ENCODE data around the gene GNAZ.

Gene GNAZ

DNA sequence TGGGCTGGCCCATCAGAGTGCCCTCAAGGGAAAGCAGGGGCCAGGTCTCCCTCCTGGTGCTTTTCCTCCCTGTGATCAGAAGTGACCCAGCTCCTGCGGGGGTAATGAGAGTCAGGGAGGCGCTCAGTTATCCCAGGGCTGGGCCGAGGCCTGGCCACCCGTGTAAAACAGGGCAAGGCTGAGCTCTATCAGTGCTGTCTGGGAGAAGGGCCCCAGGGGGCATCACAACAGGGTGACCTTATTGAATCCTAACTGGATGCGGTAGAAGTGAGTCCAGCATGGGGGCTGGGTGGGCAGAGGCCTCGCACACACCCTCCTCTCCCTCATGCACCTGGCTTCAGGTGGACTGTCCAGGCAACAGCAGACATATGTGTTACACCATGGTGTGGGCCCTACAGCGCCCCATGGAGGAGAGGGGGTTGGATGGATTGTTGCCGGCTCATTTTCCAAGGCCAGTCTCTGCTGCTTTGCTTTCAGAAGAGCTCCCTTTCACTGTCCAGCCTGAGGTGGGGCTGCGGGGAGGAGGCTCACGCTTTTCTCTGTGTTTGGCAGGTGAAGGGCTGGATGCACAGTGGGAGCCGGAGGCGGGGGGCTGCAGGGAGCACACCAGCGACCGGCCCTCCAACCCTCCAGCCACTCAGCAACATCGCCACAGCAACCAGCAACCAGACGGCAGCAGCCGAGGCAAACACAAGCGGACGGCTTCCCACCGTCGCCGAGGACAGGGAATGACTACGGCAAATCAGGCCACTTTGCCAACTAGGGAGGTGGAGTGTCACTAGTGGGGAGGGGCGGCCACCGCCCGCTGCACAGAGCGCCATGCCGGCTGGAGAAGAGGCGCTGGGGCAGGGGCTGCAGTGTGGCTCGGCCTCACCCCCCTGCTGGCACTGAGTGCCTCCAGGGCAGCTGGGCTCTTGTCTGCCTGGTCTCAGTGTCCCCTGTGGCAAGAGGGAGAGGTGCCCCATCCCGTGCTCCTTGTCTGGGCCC is 24.7 kb downstream of the GNAZ start:
- no peak for DNase-seq

DNA sequence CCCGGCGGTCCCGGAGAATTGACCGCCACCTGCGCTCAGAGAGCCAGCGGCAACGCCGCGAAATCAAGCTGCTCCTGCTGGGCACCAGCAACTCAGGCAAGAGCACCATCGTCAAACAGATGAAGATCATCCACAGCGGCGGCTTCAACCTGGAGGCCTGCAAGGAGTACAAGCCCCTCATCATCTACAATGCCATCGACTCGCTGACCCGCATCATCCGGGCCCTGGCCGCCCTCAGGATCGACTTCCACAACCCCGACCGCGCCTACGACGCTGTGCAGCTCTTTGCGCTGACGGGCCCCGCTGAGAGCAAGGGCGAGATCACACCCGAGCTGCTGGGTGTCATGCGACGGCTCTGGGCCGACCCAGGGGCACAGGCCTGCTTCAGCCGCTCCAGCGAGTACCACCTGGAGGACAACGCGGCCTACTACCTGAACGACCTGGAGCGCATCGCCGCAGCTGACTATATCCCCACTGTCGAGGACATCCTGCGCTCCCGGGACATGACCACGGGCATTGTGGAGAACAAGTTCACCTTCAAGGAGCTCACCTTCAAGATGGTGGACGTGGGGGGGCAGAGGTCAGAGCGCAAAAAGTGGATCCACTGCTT is 25.5 kb downstream of the GNAZ start:
- no peak for DNase-seq

DNA sequence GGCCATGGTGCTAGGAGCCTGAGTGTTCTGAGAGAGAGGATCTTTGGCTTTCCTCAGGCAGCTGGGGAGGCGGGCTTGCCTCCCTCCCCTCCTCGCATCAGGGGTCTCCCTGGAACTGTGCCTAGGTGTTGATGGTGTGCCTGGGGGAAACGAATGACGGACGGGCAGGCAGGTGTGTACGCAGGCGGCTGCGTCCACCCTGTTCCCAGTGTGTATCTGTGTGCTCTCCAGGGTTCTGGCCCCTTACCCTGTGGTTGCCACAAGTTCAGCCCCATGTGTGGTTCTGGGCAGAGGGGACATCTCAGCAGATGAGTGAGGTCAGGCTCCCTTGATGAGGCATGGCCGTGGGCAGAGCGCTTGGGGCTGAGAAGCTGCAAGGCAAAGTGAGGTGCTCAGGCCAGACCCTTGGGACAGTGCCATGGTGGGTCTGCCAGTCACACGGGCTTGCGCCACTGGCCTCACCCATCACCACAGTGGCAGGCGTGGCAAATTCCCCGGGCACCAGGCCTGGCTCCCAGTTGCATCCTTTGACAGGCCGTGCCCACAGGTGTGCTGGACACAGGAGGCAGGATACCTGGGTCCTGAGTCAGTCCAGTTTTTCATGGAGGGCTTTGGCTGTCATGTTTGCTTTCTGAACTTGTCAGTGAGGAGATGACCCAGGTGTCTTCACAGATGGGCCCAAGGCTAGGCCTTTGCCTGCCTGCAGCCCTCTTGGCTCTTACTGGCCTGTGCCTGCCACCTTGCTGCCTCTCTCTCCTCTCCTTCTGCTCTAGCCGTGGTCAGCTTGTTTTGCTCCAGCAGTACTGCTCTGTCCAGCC is 27.3 kb downstream of the GNAZ start:
- no peak for DNase-seq

DNA sequence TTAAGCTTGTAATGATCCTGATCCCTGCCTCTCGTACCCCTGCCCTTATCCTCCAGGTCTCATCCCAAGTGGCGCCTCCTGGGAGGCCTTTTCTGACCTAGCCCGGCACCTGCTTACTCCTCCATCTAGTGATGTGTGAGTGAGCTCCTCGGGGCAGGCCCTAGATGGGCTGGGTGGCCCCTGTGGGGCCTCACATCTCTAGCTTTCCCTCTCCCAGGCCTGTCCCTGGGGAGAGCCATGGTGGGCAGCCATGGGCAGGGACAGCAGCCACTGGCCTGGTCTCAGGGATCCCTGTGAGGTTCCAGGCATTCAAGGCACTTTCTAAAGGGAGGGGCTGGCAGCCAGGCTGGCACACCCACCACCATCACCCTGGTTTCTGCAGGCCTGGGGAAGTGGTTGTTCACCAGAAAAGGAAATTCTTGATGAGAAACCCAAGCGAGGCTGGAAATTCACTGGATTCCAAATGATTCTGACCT is 27.9 kb downstream of the GNAZ start:
- DNase-seq, result no peak

DNA sequence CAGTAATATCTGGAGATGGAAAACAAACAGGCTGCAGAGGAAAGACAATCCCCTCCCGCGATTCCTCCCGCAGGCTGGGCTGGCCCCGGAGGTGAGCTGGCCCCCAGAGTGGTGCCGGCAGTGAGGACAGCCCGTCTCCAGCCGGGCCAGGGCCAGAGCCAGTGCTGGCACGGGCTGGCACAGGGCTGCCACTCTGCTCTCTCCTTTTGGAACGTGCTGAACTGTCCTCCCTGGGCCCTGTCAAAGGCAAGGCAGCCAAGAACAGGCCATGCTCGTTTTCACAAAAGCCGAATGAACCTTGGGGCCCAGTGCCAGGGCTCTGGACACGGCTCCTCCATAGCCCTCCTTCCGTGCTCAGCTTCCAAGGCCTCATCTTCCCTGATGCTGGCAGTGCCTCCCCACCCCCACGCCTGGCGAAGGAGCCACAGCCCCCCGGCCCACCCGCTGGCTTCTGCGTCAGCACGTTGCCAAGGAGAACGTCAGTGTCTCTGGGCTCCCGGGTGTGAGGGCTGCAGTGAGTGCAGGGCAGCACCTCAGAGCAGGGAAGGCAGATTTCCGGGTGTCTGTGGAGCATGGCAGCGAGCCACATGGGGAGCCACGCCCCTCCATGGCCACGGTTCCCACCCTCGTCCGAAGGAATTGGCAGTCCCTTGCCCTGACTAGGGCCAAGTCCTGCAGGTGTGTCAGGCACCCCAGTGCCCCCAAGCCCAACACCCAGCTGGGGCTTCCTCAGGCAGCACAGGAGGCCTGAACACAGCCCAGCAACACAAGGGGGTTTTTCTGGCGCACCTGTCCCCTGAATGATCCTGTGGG is 28.6 kb downstream of the GNAZ start:
- DNase-seq, result no peak

DNA sequence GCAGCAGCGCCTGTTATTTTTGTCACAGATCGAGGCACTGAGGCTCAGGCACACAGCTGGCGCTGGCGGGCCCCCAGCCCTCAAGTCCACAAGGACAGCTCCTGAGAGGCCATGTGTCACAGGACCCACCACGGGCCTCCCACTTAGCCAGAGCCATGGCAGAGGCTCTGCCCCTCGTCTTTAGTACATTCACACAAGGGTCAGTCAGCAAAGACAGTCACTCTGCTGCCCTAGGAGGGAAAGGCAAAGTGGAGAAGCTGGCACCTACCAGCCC is 29.1 kb downstream of the GNAZ start:
- DNase-seq, result no peak

DNA sequence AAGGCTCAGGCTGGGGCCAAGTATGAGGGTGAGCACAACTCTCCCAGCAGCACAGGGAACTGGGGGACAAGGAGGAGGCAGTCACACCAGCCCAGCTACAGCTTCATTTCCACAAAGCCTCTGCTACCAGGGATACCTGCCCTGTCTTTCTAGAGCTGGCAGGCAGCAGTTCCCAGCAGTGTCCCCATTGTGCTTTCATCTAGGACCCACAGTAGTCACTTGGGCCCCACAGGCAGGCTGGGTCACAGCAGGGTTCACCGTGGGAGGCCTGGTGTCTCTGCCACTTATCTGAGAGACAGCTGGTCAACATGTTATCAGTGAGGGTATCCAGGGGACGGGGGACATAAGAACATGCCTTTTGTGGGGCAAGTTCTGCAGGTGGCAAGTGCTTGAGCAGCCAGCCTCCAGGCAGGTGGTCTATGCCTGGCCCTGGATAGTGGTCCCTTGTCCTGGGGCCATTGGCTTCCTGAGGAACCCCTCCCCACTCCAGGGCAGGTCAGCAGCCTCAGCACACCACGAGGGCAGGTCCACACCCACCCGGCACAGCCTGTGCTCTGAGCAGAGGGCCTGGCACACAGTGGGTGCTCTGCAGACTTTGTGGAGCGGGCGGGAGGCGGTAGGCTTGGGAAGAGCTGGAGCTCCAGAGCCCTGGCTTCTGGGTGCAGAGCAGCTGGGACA is 29.9 kb downstream of the GNAZ start:
- DNase-seq, result no peak

DNA sequence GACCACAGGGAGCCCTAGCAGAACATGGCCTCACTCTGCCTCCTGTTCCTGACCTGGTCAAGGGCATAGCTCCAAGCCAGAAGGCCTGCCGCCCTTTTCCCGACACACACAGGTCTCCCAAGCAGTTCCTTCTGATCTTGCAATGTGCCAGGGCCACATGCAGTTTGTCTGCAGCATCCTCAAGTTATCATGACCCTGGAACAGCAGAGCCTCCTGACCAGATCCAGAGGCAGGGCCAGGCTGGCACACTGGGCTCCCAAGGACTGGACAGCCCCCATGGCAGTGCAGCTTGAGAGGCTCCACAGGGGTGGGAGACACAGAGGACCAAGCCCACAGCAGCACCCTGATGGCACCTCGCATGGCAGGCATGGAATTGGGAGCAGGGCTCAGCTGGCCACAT is 31.2 kb downstream of the GNAZ start:
- no peak for DNase-seq

DNA sequence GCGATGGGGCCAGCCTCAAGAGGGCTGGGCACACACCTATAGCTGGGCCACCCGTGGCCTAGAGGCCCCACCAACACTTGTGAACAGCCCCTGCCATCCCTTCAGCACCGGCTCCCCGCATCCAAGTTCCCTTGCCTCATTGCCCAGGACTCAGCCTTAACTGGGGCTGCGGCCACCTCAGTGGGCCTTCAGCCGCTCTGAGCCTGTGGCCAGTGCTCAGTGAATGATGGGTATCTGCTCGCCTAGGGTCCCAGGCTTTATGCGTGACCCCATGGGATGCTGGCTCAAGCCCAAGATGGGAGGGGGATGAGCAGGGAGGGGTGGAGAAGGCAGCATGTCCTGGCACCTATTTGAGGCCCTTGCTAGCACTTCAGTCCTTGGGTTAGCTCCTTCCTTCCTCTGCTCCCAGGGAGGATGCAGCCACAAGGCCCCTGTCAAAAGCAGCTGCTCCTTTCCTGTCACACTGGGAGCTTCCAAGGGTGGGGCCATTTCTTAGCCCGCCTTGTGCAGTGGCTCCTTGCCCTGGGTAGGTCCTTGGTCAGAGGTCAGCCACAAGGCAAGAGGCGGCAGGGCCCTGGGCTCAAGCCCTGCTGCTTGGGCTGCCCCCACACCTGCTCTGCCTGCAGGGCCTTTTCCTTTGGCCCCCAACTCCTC is 31.8 kb downstream of the GNAZ start:
- no peak for DNase-seq

DNA sequence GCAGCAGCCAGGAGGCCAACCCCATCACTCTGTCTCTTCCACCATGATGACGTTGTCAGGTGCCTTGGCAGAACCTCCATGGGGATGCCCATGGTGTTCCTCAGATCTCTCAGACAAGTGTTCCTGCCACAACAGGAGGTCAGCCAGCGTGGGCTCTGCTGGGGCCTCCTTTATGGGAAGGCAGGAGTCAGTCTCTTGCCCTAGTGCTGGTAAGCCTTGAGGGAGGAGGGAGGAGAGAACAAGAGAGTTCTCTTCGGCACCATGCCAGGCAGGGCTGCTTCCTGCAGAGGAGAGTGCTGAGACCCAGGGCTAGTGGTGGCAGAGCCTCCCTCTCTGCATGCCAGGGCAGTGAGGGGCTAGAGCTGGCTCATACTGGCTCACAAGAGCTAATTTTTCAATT is 32.5 kb downstream of the GNAZ start:
- no peak for DNase-seq

DNA sequence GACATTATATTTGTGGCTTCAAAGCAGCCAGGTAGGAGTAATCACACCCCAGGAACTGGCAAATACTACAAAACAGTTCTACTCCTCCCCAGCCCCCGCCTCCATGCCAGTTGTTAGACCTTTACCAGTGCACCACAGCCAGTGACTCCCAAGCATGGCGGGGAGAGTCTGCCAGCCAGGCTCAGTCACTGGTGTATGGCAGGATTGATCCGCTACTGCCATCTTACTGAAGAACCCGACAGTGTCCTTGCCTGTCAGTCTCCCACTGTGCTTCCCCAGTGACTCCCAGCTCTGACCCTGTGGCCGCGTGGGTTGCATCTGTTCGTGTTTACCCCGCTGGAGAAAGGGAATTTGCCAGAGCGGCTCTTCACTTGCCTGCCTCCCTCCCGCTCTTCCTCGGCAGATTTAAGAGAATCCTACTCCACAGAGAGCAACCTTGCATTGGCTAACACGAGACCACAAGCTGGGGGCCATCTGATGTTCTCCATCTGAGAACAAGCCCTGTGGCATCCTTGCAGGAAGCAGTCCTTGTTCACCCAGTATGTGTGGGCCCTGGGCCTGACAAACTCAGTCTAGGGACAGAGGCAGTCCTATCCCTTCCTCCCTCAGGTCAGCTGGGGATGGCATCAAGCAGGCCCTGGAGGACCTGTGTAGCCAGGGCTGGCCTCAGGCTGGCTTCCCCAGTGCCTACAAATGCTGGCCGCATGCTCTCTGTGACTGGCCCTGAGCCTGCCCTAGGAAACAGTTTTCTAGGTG is 33.1 kb downstream of the GNAZ start:
- no peak for DNase-seq

DNA sequence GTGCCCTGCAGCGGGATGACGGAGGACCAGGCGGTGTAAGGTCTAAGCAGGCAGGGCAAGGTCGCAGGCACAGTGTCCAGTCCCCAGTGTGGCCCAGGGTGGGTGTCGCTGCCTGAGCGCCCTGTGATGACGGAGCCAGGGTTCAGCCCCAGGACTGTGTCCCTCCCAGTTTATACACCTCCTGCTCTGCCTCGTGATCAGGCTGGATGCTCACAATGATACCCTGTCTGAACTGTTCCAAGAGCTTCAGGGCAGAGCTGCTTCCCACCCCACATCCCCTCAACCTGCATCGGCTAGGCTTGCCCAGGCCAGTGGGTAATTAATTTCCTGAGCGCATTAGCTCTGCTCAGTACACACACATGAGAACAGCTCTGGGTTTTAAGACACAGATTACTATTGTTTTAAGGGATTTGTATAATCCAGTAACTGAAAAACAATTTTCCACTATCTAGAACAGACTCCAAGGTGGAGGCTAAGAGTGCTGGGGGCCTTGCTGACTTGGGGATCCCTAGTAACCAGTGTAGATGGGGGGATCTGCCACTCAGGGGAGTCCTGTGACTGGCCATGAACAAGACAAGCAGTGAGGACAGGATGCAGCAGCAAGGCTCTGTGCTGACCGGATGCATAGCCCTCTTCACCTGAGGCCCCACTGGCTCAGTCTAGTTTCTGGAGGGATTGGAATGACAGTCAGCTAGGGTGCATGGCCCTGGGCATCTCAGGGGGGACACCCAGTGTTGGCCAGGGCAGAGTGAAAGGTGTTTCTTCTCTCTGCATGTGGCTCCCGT is 34.1 kb downstream of the GNAZ start:
- no peak for DNase-seq

DNA sequence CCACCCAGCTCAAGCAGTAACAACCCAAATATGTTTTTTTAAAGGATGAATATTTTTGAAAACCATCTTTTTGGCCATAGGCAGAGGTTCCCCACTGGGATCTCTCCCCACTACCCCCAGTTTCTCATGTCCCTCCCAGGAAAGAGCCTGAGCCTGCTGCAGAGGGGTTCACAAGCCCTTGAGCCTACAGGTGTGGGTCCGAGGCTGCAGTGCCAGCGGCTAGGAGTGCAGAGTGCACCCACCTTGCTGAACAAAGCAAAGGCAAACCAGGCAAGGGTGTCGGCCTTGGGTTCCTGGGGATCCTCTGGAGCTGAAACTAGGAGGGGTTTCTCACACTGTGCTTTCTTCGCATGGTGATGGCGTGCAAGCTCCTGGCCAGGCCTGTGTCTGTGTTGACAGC is 35.0 kb downstream of the GNAZ start:
- DNase-seq, result no peak

DNA sequence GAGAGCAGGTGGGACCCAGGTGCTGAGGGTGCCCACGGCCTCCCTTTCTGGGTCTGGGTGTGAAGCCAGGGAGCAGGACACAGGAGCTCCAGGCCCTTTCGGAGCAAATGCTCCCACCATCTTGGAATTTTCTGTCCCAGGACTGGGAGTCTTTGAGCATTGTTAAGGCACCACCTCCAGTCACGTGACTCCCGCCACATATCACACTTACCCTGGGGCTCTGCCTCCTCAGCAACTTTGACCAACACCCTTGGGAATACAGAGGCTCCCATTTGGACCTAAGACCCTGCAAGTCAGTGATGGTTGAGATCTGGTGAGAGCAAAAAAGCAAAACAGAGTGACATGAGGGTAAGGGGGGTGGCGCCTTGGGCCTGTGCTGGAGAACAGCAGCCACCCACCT is 35.6 kb downstream of the GNAZ start:
- no peak for DNase-seq

DNA sequence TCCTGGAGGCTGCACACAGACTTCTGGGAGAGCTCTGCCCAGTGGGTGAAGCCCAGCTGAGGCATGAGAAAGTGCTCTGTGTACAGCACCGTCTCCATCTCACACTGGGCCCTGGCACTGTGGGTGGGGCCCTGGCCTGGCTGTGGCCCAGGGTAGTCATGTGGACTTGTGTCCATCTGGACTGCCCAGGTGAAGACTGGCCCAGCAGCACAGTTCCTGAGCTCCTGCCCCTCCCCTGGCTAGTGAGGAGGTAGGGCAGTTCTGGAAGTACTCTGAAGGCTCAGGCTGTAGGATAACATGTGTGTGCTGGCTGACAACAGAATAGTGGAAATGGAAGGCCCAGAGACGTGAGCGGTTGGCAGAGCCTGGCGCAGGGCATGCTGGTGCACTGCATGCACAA is 36.0 kb downstream of the GNAZ start:
- no peak for DNase-seq

DNA sequence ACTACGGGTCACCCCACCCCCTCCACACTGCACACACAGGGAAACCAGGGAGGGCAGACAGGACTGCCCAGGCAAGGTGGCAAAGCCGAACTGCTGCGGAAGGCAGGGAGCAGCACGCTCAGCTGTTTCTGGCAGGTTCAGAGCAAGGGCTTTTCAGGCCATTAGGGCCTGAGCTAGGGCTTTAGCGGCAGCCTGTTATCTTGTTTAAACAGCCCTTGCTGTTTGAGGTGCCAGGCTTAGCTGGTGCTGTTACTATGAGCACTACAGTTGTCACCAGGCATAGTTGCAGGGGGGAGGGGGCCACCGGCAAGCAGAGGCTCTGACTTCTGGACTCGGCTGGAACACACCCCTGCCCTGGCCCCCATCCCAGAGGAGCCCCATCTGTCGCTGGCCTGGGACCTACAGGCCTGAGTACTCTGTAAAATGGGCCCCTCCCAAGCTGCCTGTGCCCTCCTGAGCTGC is 36.6 kb downstream of the GNAZ start:
- no peak for DNase-seq

DNA sequence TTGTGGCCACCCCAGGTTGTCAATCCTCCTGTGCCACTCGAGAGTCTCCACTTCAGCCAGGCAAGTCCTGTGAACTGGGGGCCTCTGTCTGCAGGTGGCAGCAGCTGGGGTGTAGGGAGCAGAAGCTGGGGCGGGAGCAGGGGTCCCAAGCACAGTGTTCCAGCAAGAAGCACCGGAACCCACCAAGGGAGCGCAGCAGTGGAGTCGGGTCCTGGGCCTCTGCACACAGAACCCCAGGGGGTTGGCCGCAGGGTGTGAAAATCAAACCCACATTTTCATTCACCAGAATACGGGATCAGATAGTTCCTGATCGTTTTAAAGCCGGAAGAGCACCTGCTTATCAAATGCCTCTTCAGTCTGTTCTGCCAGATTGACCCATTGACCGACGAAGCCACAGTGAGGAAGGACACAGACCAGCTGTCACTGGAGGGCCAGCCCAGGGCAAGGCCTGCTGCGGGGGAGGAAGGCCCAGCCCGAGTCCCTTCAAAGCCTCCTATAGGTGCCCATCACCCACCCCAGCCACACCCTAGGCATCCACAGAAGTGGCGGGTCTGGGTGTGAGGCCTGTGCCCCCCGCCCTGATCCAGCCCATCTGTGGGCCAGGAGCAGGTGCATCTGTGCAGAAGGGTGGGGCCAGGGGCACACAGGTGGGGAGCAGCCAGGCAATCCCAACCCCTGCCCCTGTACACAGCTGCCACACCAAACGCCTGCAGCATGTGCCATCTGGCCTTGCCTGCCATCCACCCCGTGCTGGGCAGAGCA is 37.3 kb downstream of the GNAZ start:
- DNase-seq, result no peak

DNA sequence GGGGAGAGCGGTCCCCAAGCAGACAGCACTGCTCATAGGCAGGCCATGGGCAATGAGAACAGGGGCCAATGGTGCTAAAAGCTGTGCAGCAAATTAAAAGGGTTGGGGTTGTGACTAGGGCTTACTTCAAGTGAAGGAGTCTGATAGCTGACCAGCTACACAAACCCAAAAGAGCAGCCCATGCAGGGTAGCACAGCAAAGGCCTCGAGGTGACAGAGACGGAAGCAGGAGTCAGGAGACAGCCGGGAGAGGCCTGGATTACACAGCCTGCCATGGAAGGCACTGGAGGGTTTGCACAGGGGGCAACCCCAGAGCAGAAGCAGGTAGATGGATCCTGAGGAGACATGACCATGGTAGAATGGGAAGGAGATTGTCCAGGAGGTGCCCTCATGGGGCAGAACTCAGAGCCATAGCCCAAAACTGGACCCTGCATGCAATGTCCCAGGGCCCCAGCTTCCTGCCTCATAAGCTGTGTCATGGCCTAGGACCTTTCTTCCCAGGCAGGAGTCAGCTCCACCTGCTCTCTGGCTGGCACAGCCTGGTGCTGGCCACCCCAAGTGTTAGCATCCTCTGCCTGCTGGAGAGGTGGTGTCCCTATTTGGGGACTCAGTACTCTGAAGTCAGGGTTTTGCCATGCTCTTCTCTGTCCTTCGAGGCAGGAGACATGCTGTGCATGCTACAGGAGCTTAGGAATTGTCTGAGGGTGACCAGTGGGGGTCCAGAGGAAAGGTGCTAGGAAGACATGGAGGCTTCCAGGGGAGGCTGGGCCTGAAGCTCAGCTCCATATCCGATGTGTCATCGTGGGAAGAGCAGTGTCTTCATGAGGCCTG is 38.1 kb downstream of the GNAZ start:
- no peak for DNase-seq

DNA sequence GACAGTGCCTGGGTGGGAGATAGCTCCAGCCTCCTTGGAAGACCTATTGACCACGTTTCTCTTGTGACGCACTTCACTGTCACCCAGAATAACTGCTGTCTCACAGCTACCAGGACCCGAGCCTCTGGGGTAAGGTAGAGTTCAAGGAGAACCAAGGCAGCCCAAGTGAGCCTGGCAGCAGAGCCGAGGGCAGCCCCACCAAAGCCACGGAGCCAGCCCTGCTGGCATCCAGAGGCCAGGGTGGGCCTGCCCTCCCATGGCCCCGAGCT is 38.7 kb downstream of the GNAZ start:
- DNase-seq, result no peak

Measured in stimulated activated CD4-positive, alpha-beta T cell treated with anti-CD3 and anti-CD28 coated beads, Interleukin-15, amount 100 ng/mL, for 24 hours (primary cell).